GM21526 (cell line): ENCODE measurements around the gene ZNF232.
A peak's percentile ranks its signal among the peaks of the same experiment; 100 is the strongest.
"Not testable (repeated sequence)": the region's sequence is repeated elsewhere in the genome, so short reads cannot be mapped to it uniquely, and the experiment has no call there.

ENCODE experiments used
- ATAC-seq: cut with Tn5 transposase; IDR thresholded peaks from one replicate; pipeline ENCODE4 v1.9.1; 2021; ENCODE audit warnings: moderate library complexity; ENCODE audit not compliant: unreplicated experiment, low FRiP score

The ZNF232 gene

DNA sequence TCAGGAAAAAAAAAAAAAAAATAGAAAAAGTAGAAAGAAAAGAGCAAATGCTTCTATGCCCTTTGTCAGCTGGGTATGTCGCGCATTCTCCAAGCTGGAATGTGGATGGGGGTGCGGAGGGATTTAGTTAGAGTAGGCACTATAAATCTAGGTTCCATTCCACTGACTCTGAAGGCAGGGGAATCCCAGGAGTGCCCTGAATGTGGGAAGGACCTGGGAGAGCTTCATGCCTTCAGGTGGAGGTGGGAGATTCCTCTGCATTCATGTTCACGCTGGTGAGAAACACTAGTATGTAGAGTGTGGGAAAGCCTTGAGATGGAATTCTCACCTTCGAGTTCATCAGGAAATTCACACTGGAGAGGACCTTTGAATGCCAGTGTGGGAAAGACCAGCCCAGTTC, 12.4 kb downstream of the ZNF232 start:
- no peak for ATAC-seq

DNA sequence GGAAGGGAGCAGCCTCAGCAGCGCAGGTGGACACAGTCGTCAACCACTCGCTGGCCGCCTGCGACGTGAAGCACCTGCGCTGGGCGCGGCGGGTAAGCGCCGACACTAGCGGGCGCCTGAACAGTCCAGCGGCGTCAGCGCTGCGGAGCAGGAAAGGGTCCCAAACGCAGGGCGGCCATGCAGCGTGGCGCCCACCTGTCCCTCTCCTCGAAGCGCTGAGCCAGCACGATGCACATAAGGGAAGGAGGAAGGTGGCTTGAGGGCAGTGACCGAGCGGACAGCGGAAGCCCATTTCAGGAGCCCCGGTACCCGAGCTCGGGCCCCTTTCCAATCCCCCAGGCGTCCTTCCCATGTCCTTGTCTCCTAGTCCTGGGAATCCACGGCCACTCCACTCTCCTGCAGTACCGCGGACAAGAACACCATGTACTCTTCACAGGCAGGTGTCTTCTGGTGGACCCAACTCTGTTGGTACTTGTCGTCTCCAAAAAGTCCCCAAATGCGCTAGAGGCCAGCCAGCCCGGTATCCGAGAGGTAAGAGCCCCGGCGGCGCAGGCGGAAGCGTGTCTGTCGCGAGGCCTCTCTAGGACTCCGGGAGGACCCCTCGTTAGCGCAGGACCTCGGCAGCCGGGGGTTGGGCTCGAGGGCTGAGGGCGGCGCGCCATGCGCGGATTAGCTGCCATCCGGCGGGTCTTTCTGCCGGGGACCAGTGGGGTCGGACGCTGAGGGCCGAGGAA, 14.4 kb downstream of the ZNF232 start:
- ATAC-seq, result no peak

DNA sequence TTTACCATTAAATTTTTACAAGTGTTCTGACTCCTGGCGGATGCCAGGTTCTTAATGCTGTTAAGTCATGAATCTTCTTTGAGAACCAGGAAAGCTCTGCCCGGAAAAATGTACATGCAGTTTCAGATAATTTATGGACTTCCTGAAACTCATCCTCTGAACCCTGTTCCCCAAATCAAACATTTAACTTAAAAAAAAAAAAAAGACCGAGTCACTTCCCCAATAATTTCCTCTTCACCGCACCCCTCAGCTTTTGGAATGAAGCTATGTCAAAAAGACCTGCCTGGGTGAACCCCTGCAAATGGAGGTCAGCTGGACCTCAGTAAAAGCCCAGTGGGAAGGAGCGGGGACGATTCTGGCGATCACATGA, 15.0 kb downstream of the ZNF232 start:
- ATAC-seq, result no peak

DNA sequence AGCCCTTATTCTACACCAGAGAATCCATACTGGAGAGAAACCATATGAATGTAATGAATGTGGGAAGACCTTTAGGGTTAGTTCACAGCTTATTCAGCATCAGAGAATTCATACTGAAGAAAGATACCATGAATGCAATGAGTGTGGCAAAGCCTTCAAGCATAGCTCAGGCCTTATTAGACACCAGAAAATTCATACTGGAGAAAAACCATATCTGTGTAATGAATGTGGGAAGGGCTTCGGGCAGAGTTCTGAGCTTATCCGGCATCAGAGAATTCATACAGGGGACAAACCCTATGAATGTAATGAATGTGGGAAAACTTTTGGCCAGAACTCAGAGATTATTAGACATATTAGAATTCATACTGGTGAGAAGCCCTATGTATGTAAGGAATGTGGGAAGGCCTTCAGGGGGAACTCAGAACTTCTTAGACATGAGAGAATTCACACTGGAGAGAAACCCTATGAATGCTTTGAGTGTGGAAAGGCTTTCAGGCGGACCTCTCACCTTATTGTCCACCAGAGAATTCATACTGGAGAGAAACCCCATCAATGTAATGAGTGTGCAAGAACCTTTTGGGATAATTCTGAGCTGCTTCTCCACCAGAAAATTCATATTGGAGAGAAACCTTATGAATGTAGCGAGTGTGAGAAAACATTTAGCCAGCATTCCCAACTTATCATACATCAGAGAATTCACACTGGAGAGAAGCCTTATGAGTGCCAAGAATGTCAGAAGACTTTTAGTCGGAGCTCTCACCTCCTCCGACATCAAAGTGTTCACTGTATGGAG, 19.3 kb downstream of the ZNF232 start:
- ATAC-seq, result no peak

DNA sequence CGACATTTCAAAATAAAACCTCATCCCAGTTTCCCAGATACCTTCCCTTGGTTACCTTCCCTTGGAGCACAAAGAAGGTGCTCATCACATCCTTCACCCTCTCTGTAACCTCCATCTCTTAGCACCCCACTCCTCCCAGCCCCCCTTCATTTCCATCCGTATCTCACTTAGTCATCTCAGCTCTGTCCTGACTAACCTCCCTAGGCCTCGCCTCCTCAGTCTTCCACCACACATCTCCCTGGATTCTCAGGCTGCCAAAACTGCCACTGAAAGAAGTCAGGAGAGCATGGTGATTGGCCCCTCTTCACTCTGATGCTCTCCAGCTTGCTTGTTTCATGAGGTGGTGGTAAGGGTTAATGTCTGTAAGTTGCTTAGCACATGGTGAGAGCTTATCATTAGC, 31.1 kb downstream of the ZNF232 start:
- no peak for ATAC-seq

DNA sequence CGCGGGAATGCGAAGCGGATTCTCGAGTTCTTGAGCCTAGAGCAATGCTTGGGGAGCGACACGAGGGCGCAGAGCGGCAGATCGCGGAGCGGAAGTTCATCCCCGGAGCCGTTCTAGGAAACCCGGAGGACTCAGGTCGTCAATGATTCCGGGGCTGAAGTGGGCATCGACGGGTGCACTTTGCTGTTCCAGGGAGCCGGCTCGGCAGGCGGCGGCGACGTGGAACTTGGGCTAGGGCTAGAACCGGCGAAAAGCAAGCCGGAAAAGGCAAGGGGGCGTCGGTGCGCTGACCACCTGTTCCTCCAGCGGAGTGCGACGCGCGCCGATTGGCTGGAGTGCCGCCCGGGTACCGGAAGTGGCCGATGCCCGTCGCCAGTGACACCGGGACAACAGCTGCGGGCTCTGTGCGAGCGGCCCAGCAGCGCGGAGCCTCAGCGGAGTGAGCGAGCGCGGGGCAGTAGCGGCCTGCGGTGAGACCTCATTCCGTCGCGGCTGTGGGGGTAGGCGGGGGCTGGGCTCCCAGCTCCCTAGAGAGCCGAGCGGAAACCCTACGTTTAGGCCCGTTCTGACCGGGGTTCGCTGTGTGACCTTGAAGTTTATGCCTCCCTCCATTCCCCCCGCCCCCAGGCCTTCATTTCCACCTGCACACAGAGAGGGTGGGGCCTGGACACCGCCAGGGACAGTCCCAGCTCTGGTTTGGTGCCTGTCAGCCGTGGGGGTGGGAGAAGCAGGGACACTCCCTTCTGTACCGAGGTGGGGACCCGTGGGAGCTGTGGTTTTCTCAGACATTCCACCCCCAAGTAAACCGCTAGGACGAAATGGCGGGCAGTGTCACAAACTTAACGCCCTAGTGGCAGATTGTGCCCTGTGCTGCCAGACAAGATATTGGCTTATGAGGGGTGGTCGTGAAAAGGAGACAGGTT, 33.3 kb downstream of the ZNF232 start, which contains the start of gene ZFP3:
TSS of gene ZFP3 (plus strand) at position 362 of the 923 bp plus-strand sequence. CDS start 13,038 bp downstream, outside the sequence.
- peak; percentile 73 for ATAC-seq

DNA sequence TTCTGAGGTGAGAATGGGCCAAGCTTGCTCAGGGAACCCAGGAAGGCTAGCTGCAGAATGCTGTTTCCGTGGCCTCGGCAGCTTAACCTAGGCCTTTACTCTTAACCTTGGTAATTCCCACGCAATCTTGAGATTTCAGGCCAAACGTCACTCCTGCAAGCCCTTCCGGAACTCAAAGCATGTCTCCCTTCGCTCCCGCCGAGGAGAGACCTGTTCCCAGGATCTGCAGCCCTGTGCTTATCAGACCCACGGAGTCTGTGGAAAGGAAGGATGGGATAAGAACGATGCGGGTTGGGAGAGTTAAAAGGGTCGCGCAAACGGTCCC, 33.9 kb downstream of the ZNF232 start:
- ATAC-seq, result no peak

DNA sequence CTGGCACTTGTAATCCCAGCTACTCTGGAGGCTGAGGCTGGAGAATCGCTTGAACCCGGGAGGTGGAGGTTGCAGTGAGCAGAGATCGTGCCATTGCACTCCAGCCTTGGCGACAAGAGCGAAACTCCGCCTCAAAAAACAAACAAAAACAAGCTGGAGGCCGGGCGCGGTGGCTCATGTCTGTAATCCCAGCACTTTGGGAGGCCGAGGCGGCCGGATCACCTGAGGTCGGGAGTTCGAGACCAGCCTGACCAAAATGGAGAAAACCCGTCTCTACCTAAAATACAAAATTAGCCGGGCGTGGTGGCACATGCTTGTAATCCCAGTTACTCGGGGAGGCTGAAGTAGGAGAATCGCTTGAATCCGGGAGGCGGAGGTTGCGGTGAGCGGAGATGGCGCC, 34.4 kb downstream of the ZNF232 start:
- ATAC-seq, result not testable (repeated sequence)

DNA sequence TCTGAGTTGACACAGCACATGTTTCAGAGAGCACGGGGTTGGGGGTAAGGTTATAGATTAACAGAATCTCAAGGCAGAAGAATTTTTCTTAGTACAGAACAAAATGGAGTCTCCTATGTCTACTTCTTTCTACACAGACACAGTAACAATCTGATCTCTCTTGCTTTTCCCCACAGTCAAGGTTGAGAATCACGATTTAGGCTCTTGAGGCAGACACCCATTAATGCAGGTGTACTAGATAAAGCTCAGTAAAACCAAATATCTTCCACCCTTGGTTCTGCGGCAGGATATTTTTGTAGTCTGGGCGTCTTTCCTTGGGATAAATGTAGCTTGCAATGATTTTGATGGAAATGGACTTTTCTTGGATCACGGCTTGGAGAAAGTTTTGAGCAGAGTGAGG, 36.2 kb downstream of the ZNF232 start:
- ATAC-seq, result not testable (repeated sequence)

DNA sequence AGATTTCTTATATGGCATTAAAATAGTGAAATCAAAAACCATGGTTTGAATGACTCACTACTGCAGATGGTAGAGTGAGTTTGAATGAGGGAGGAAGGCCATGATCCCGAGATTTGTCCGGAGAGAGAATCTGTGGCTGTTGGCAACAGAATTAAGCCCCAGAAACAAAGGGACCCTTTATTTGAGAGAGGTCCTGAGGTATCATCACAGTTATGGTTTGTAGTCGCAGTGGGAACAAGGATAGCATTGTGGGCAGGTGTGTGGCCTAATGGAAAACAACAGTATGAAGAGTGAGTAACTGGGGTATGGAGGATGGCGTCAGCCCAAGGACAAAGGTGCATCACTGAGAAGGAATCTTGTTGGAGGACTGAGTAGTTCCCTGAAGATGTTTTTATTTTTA, 42.0 kb downstream of the ZNF232 start:
- no peak for ATAC-seq

DNA sequence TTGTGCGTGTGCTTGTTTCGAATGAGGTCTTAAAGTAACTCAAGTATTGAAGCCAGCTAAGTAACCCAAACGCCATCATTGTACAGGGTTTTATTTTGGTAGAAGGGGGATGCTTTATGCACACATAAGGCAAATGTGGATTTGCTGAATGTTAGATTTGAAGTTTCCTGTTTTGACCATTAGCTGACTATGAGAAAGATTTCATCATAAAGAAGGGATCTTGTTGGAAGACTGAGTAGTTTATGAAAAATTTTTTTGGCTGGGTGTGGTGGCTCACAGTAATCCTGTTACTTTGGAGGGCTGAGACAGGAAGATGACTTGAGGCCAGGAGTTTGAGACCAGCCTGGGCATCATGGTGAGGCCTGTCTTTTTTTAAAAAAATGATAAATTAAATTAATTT, 43.4 kb downstream of the ZNF232 start:
- no peak for ATAC-seq

DNA sequence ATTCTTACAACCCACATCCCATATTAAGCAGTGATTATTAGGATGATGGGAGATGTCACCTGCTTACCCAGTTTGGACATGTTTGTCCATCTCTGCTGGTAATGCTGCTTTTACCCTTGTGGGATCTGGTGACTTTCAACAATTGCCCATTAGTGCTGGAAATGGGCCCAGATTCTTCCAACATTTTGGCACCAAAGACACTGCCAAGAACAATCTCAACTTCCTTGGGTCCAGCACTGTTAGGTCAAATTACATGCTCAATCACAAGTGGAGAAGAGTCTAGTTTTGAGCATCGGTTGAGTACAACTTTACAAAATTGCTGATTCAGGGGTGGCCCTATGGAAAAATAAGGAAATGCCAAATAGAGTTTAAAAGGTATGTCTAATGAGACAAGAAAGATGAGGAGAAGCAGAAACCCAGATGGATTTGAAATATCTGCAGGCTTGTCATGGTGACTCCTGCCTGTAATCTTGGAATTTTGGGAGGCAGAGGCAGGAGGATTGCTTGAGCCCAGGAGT, 46.4 kb downstream of the ZNF232 start:
- no peak for ATAC-seq
